ENCODE measurements around the gene CSNK1E. TPM values are rescaled to one million over a fixed set of nuclear protein-coding genes. Genes with fewer than 3 reads are reported as not detected.
"Not testable (repeated sequence)": the region's sequence is repeated elsewhere in the genome, so short reads cannot be mapped to it uniquely, and the experiment has no call there.

The CSNK1E gene
- polyA plus RNA-seq, 1 donor (not counting 4 experiments of a cell fraction or from before 2014, with no cell fraction given): 168 TPM

DNA sequence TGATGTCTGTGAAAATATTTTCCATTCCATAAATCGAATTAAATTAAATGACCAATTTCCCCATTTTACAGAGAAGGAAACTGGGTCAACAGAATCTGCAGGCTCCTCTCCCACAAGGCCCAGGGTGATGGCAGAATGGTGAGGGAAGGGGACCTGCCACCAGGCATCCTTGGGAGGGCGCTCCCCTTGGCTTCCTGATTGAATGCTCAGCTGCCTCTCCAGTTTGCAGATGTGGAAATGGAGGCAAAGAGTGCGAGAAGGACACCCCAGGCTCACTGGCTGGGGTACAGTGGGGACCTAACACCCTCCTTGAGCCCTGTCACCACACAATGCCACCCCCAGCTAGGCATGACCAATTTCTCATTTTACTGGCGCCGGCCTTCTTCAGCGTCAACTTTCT, 28.5 kb upstream of the CSNK1E start:
- dilution Hi-C loops (cut with MboI; ENCODE audit: extremely low pct_ligation_motif_present, low sequenced_read_pairs): no loop called here
- H3K9me3 ChIP-seq (ENCODE audit: control insufficient read depth, low read depth, low read length): no peaks in the 10 kb centered on the region
- TF ChIP-seq, protein P1, sequence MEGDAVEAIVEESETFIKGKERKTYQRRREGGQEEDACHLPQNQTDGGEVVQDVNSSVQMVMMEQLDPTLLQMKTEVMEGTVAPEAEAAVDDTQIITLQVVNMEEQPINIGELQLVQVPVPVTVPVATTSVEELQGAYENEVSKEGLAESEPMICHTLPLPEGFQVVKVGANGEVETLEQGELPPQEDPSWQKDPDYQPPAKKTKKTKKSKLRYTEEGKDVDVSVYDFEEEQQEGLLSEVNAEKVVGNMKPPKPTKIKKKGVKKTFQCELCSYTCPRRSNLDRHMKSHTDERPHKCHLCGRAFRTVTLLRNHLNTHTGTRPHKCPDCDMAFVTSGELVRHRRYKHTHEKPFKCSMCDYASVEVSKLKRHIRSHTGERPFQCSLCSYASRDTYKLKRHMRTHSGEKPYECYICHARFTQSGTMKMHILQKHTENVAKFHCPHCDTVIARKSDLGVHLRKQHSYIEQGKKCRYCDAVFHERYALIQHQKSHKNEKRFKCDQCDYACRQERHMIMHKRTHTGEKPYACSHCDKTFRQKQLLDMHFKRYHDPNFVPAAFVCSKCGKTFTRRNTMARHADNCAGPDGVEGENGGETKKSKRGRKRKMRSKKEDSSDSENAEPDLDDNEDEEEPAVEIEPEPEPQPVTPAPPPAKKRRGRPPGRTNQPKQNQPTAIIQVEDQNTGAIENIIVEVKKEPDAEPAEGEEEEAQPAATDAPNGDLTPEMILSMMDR (optimal IDR thresholded peaks at IDR 0.05 in 1 of 3, IDR thresholded peaks at IDR 0.05 in 1 of 3, conservative IDR thresholded peaks at IDR 0.05 in 1 of 3; ENCODE audit: extremely low read depth in 1 of 3, insufficient read depth in 2 of 3, low read length in 3 of 3): no peak
- TF ChIP-seq EZH2 (IDR thresholded peaks at IDR 0.05; ENCODE audit: low read length): no peak
- H3K36me3 ChIP-seq (ENCODE audit: control insufficient read depth in 2 of 2, extremely low read depth in 1 of 2, insufficient read depth in 2 of 2, low read length in 2 of 2): no peaks in the 10 kb centered on the region
- FAIRE-seq (no peak), DNase-seq (ENCODE audit: low read depth, low spot score) (no peak)
- no peak overlapping the region for H3K9ac ChIP-seq (ENCODE audit: control insufficient read depth, extremely low read depth, insufficient read depth, low read length)
- H3K9me1 ChIP-seq (ENCODE audit: control insufficient read depth, extremely low read depth, insufficient read depth, low read length): no peaks in the 10 kb centered on the region
- H3K4me3 ChIP-seq (ENCODE audit: control insufficient read depth in 2 of 3, extremely low read depth in 1 of 3, insufficient read depth in 2 of 3, low read depth in 1 of 3, low read length in 3 of 3): no peak overlapping the region
- H3K27ac ChIP-seq (ENCODE audit: control insufficient read depth, insufficient read depth, low read length): no peak overlapping the region
- H3K4me2 ChIP-seq (ENCODE audit: control insufficient read depth, extremely low read depth, insufficient read depth, low read depth, low read length): no peak overlapping the region
- H3K4me1 ChIP-seq (ENCODE audit: control insufficient read depth, extremely low read depth, insufficient read depth, low read length): peaks cover 21% of the 10 kb centered on the region
- no peaks in the 10 kb centered on the region for H3K27me3 ChIP-seq (ENCODE audit: control insufficient read depth, extremely low read depth, insufficient read depth, low read length)
- no peak overlapping the region for H2AFZ ChIP-seq (ENCODE audit: control insufficient read depth, low read length)
- H4K20me1 ChIP-seq (ENCODE audit: control insufficient read depth, extremely low read depth, insufficient read depth, low read length): no peaks in the 10 kb centered on the region
- no peaks in the 10 kb centered on the region for H3K79me2 ChIP-seq (ENCODE audit: control insufficient read depth, insufficient read depth, low read length)

DNA sequence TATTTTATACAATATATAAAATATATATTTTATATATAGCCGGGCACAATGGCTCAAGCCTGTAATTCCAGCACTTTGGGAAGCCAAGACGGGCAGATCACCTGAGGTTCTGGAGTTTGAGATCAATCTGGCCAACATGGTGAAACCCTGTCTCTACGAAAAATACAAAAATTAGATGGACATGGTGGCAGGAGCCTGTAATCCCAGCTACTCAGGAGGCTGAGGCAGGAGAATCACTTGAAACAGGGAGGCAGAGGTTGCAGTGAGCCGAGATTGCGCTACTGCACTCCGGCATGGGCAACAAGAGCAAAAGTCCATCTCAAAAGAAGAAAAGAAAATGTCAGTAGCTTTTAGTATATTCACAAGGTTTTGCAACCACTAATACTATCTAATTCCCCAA, 22.7 kb upstream of the CSNK1E start:
- dilution Hi-C loops (cut with MboI; ENCODE audit: extremely low pct_ligation_motif_present, low sequenced_read_pairs); H3K4me3 ChIP-seq (ENCODE audit: control insufficient read depth in 2 of 3, extremely low read depth in 1 of 3, insufficient read depth in 2 of 3, low read depth in 1 of 3, low read length in 3 of 3); FAIRE-seq; H3K9ac ChIP-seq (ENCODE audit: control insufficient read depth, extremely low read depth, insufficient read depth, low read length); DNase-seq (ENCODE audit: low read depth, low spot score); H2AFZ ChIP-seq (ENCODE audit: control insufficient read depth, low read length); H3K4me2 ChIP-seq (ENCODE audit: control insufficient read depth, extremely low read depth, insufficient read depth, low read depth, low read length); H3K9me3 ChIP-seq (ENCODE audit: control insufficient read depth, low read depth, low read length); H3K9me1 ChIP-seq (ENCODE audit: control insufficient read depth, extremely low read depth, insufficient read depth, low read length); H3K36me3 ChIP-seq (ENCODE audit: control insufficient read depth in 2 of 2, extremely low read depth in 1 of 2, insufficient read depth in 2 of 2, low read length in 2 of 2); H3K27me3 ChIP-seq (ENCODE audit: control insufficient read depth, extremely low read depth, insufficient read depth, low read length); H4K20me1 ChIP-seq (ENCODE audit: control insufficient read depth, extremely low read depth, insufficient read depth, low read length); H3K27ac ChIP-seq (ENCODE audit: control insufficient read depth, insufficient read depth, low read length); H3K79me2 ChIP-seq (ENCODE audit: control insufficient read depth, insufficient read depth, low read length): not testable (repeated sequence)
- H3K4me1 ChIP-seq (ENCODE audit: control insufficient read depth, extremely low read depth, insufficient read depth, low read length): peaks cover 11% of the 10 kb centered on the region

DNA sequence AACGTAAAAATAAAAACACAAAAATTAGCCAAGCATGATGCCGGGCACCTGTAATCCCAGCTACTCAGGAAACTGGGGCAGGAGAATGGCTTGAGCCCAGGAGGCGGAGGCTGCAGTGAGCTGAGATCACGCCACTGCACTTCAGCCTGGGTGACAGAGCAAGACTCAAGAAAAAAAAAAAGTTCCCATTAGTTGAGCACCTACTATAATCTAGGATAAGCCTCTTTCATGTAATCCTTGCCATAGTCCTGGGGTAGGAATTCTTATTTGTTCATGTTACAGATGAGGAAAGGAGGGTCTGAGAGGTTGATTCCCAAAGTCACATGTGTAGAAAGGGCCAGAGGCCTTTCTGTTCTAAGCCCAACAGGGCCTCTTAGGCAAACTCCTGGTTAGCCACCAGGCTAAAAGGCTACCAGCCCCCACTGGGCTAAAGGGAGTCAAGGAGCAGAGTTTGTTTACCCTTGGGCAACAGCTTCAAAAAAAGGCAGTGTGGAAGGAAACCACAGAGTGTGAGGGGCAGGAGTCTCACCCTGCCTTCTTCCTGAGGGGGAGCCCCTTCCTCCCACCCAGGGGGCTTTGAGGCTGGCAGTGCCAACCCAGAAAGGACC, 21.6 kb upstream of the CSNK1E start:
- Histone ChIP-seq H3K9me3 (ENCODE audit: control insufficient read depth, low read depth, low read length) (no peaks in the 10 kb centered on the region), H3K9me1 (ENCODE audit: control insufficient read depth, extremely low read depth, insufficient read depth, low read length) (no peaks in the 10 kb centered on the region), H3K36me3 (ENCODE audit: control insufficient read depth in 2 of 2, extremely low read depth in 1 of 2, insufficient read depth in 2 of 2, low read length in 2 of 2) (no peaks in the 10 kb centered on the region), H3K4me2 (ENCODE audit: control insufficient read depth, extremely low read depth, insufficient read depth, low read depth, low read length) (no peak overlapping the region), H3K9ac (ENCODE audit: control insufficient read depth, extremely low read depth, insufficient read depth, low read length) (no peak overlapping the region), H3K4me3 (ENCODE audit: control insufficient read depth in 2 of 3, extremely low read depth in 1 of 3, insufficient read depth in 2 of 3, low read depth in 1 of 3, low read length in 3 of 3) (no peak overlapping the region), H3K27ac (ENCODE audit: control insufficient read depth, insufficient read depth, low read length) (no peak overlapping the region), H3K4me1 (ENCODE audit: control insufficient read depth, extremely low read depth, insufficient read depth, low read length) (peaks cover 8% of the 10 kb centered on the region), H3K79me2 (ENCODE audit: control insufficient read depth, insufficient read depth, low read length) (no peaks in the 10 kb centered on the region), H3K27me3 (ENCODE audit: control insufficient read depth, extremely low read depth, insufficient read depth, low read length) (no peaks in the 10 kb centered on the region), H4K20me1 (ENCODE audit: control insufficient read depth, extremely low read depth, insufficient read depth, low read length) (no peaks in the 10 kb centered on the region), H2AFZ (ENCODE audit: control insufficient read depth, low read length) (no peak overlapping the region)
- FAIRE-seq (no peak), DNase-seq (ENCODE audit: low read depth, low spot score) (no peak)
- TF ChIP-seq, protein P1 (optimal IDR thresholded peaks at IDR 0.05 in 1 of 3, IDR thresholded peaks at IDR 0.05 in 1 of 3, conservative IDR thresholded peaks at IDR 0.05 in 1 of 3; ENCODE audit: extremely low read depth in 1 of 3, insufficient read depth in 2 of 3, low read length in 3 of 3): no peak
- no peak for TF ChIP-seq EZH2 (IDR thresholded peaks at IDR 0.05; ENCODE audit: low read length)
- dilution Hi-C loops (cut with MboI; ENCODE audit: extremely low pct_ligation_motif_present, low sequenced_read_pairs): no loop called here
